Mammary epithelial cell (primary cell): ENCODE measurements around the gene RNF213.

Experiments used
- CTCF ChIP-seq, 2 donors: IDR thresholded peaks in 1 of 2; conservative IDR thresholded peaks in 1 of 2; 2 replicates each; pipeline ENCODE4 v1.5.1; 2011 to 2012; ENCODE audit warnings: inconsistent platforms in 2 of 2, low read length in 2 of 2, mild to moderate bottlenecking in 2 of 2, control low read depth in 1 of 2, low read depth in 1 of 2; ENCODE audit not compliant: insufficient read depth in 1 of 2; ENCODE audit errors: extremely low read depth in 1 of 2
- EZH2 ChIP-seq: IDR thresholded peaks from 2 replicates; pipeline ENCODE4 v1.6.1; 2012; ENCODE audit warnings: low read length, inconsistent platforms, borderline replicate concordance

GRCh38 chr17:80365983-80366382 is 105.3 kb downstream of the RNF213 start:
- TF ChIP-seq CTCF (conservative IDR thresholded peaks at IDR 0.05 in 1 of 2, IDR thresholded peaks at IDR 0.05 in 1 of 2; ENCODE audit: extremely low read depth in 1 of 2, insufficient read depth in 1 of 2, low read depth in 1 of 2, low read length in 2 of 2) (no peak), EZH2 (no peak)
